A549 (cell line): ENCODE measurements around the gene HDGF.

ENCODE experiments used
- BHLHE40 ChIP-seq: IDR thresholded peaks from 2 replicates; pipeline ENCODE4 v1.6.1; 2012; ENCODE audit warnings: low read depth, low read length, inconsistent platforms
- CEBPB ChIP-seq, 2 experiments: fragments of >200 bp in 1 of 2; sonication (Bioruptor Twin) in 1 of 2; formaldehyde crosslinking in 1 of 2; IDR thresholded peaks; 2 replicates each; pipeline ENCODE4 v1.6.1; 2012 to 2016
- CHD2 ChIP-seq: fragments of 150-350 bp; IDR thresholded peaks from 2 replicates; pipeline ENCODE4 v1.6.1; 2014; ENCODE audit warnings: low read length; ENCODE audit not compliant: partially characterized antibody
- NFE2L2 ChIP-seq: fragments of 150-350 bp; conservative IDR thresholded peaks from 2 replicates; pipeline ENCODE4 v1.6.1; 2014; ENCODE audit warnings: low read length
- POLR2A ChIP-seq: IDR thresholded peaks from 2 replicates; pipeline ENCODE4 v1.6.1; 2012; ENCODE audit warnings: mild to moderate bottlenecking, low read length
- TF ChIP-seq, protein P1 (sequence below): fragments of 250-450 bp; sonication (Bioruptor Pico); IDR thresholded peaks from 2 replicates; pipeline ENCODE4 v1.5.0; 2021; ENCODE audit warnings: mild to moderate bottlenecking, moderate library complexity, borderline replicate concordance
- TF ChIP-seq, protein P2 (sequence below): fragments of >200 bp; sonication (Bioruptor Twin); formaldehyde crosslinking; IDR thresholded peaks from 3 replicates; pipeline ENCODE4 v1.5.1; 2016

DNA sequence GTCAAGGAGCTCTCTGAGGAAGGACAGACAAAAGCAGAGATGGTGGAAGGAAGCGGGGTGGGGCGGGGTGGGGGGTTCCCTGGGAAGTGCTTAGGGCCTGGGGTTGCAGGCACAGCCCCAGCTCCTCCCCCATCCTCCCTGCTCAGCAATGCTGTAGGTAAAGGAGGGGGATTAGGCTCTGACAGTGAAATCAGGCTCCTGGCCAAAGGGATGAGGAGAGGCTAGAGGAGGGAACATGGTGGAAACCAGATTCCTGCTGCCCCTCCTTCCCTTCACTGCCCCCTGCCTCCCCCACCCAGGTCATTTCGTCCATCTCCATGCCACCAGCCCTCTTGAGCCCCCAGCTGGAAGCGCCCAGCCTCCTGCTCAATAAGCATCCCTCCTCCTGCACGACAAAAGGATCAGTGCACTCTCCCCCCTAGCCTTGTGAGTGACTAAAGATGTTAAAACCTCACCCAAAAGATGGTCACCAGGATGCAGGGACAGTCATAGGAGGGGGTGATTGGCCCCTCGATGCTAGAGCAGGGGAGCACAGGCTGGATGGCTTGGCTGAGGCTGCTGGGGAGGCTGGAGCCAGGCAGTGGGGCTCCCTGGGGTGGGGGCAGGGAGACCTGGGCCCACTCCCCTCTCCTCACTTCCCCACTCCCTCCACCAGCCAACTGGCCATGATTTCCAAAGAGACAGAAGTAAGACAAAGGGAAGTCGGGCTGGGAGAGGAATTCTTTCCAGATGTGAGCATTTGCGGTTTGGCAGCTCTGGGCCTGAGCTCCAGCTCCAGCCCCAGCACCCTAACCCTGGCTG lies 43.9 kb downstream of the HDGF start:
- TF ChIP-seq CHD2 (no peak), BHLHE40 (no peak), CEBPB (IDR thresholded peaks at IDR 0.05) (no peak), POLR2A (no peak), NFE2L2 (no peak)
- TF ChIP-seq, protein P1, sequence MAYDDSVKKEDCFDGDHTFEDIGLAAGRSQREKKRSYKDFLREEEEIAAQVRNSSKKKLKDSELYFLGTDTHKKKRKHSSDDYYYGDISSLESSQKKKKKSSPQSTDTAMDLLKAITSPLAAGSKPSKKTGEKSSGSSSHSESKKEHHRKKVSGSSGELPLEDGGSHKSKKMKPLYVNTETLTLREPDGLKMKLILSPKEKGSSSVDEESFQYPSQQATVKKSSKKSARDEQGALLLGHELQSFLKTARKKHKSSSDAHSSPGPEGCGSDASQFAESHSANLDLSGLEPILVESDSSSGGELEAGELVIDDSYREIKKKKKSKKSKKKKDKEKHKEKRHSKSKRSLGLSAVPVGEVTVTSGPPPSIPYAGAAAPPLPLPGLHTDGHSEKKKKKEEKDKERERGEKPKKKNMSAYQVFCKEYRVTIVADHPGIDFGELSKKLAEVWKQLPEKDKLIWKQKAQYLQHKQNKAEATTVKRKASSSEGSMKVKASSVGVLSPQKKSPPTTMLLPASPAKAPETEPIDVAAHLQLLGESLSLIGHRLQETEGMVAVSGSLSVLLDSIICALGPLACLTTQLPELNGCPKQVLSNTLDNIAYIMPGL (CRISPR knock-in tag) = no peak
- TF ChIP-seq, protein P2, sequence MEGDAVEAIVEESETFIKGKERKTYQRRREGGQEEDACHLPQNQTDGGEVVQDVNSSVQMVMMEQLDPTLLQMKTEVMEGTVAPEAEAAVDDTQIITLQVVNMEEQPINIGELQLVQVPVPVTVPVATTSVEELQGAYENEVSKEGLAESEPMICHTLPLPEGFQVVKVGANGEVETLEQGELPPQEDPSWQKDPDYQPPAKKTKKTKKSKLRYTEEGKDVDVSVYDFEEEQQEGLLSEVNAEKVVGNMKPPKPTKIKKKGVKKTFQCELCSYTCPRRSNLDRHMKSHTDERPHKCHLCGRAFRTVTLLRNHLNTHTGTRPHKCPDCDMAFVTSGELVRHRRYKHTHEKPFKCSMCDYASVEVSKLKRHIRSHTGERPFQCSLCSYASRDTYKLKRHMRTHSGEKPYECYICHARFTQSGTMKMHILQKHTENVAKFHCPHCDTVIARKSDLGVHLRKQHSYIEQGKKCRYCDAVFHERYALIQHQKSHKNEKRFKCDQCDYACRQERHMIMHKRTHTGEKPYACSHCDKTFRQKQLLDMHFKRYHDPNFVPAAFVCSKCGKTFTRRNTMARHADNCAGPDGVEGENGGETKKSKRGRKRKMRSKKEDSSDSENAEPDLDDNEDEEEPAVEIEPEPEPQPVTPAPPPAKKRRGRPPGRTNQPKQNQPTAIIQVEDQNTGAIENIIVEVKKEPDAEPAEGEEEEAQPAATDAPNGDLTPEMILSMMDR = no peak
